Activated effector memory CD4-positive, alpha-beta T cell treated with anti-CD3 and anti-CD28 coated beads, Interleukin-2, amount 50 U/mL, for 16 hours (primary cell): Measurements from ENCODE around the gene RXRA.
"Not testable (repeated sequence)": the region's sequence is repeated elsewhere in the genome, so short reads cannot be mapped to it uniquely, and the experiment has no call there.

Source experiments
- DNase-seq: peaks from one replicate; pipeline ENCODE4 v3.0.0-alpha.2; 2020

The RXRA gene

GRCh38 chr9:134294153-134295071, 31.8 kb upstream of the RXRA start:
- no peak for DNase-seq

GRCh38 chr9:134295101-134295745, 31.0 kb upstream of the RXRA start:
- DNase-seq, result no peak

- DNase-seq, result no peak
These were observed 30.5 kb upstream of the RXRA start for GRCh38 chr9:134295746-134296250.

GRCh38 chr9:134296301-134297082, 29.8 kb upstream of the RXRA start:
- DNase-seq, result no peak

GRCh38 chr9:134297083-134297410, 29.2 kb upstream of the RXRA start:
- DNase-seq, result no peak

- no peak for DNase-seq
These were observed 28.7 kb upstream of the RXRA start for GRCh38 chr9:134297576-134297975.

- no peak for DNase-seq
These were observed 28.3 kb upstream of the RXRA start for GRCh38 chr9:134298000-134298399.

- DNase-seq, result no peak
These were observed 27.2 kb upstream of the RXRA start for GRCh38 chr9:134299068-134299467.

GRCh38 chr9:134299883-134300282, 26.4 kb upstream of the RXRA start:
- no peak for DNase-seq

- peak; percentile 80 for DNase-seq
These were observed 24.7 kb upstream of the RXRA start for GRCh38 chr9:134301387-134302129.

- DNase-seq, result no peak
These were observed 24.0 kb upstream of the RXRA start for GRCh38 chr9:134302130-134302817.

GRCh38 chr9:134303601-134304000, 22.7 kb upstream of the RXRA start:
- DNase-seq, result no peak

GRCh38 chr9:134304261-134304660, 22.0 kb upstream of the RXRA start:
- DNase-seq, result no peak

- no peak for DNase-seq
These were observed 21.6 kb upstream of the RXRA start for GRCh38 chr9:134304690-134305089.

GRCh38 chr9:134305533-134305932, 20.7 kb upstream of the RXRA start:
- DNase-seq, result no peak

GRCh38 chr9:134306042-134306441, 20.2 kb upstream of the RXRA start:
- DNase-seq, result not testable (repeated sequence)

- no peak for DNase-seq
These were observed 19.3 kb upstream of the RXRA start for GRCh38 chr9:134306636-134307600.

- DNase-seq, result no peak
These were observed 18.3 kb upstream of the RXRA start for GRCh38 chr9:134307674-134308638.

GRCh38 chr9:134308639-134309220, 17.5 kb upstream of the RXRA start:
- not testable (repeated sequence) for DNase-seq
